GM13976 (cell line): ENCODE data around the gene LCE1D.

ENCODE experiments used
- DNase-seq: peaks from one replicate; pipeline ENCODE4 v3.0.0; 2012; ENCODE audit warnings: low spot score
- in situ Hi-C: fragments of 300-500 bp; cut with MboI; formaldehyde crosslinking; loops from one replicate; pipeline ENCODE4 v1.12.0; 2022; ENCODE audit warnings: low sequenced_read_pairs, mixed read lengths, inconsistent platforms; ENCODE audit not compliant: unreplicated experiment
- TF ChIP-seq, protein P1 (sequence below): IDR thresholded peaks from 2 replicates; pipeline ENCODE4 v1.5.1; 2012; ENCODE audit warnings: borderline replicate concordance, mild to moderate bottlenecking; ENCODE audit not compliant: insufficient read depth; ENCODE audit errors: extremely low read depth, missing control alignments, control extremely low read depth

The LCE1D gene

DNA sequence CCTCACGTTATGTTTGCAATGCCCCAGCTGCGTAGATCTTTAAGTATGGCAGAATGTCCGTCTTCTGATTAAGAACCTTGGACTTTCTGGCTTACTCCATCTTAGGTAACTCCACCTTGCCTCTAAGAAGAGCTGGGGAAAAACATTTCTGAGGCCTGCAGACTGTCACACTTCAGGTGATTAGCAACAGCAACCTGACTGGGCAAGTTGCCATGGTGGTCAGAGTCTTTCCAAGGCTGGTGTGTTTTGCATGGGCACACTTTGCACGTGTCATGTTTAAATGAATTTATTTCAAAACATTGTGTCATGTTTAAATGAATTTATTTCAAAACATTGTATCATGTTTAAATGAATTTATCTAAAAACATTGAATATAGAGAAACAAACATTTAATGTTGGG, 37.9 kb upstream of the LCE1D start:
- TF ChIP-seq, protein P1, sequence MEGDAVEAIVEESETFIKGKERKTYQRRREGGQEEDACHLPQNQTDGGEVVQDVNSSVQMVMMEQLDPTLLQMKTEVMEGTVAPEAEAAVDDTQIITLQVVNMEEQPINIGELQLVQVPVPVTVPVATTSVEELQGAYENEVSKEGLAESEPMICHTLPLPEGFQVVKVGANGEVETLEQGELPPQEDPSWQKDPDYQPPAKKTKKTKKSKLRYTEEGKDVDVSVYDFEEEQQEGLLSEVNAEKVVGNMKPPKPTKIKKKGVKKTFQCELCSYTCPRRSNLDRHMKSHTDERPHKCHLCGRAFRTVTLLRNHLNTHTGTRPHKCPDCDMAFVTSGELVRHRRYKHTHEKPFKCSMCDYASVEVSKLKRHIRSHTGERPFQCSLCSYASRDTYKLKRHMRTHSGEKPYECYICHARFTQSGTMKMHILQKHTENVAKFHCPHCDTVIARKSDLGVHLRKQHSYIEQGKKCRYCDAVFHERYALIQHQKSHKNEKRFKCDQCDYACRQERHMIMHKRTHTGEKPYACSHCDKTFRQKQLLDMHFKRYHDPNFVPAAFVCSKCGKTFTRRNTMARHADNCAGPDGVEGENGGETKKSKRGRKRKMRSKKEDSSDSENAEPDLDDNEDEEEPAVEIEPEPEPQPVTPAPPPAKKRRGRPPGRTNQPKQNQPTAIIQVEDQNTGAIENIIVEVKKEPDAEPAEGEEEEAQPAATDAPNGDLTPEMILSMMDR: no peak
- DNase-seq: no peak
- in situ Hi-C loops: no loop called here

- in situ Hi-C loops: no loop called here
- DNase-seq: no peak
- TF ChIP-seq, protein P1: no peak
These were observed 36.9 kb upstream of the LCE1D start for GRCh38 chr1:152759453-152760173.

GRCh38 chr1:152760551-152761190, 35.9 kb upstream of the LCE1D start:
- TF ChIP-seq, protein P1: no peak
- no peak for DNase-seq
- in situ Hi-C loops: no loop called here

DNA sequence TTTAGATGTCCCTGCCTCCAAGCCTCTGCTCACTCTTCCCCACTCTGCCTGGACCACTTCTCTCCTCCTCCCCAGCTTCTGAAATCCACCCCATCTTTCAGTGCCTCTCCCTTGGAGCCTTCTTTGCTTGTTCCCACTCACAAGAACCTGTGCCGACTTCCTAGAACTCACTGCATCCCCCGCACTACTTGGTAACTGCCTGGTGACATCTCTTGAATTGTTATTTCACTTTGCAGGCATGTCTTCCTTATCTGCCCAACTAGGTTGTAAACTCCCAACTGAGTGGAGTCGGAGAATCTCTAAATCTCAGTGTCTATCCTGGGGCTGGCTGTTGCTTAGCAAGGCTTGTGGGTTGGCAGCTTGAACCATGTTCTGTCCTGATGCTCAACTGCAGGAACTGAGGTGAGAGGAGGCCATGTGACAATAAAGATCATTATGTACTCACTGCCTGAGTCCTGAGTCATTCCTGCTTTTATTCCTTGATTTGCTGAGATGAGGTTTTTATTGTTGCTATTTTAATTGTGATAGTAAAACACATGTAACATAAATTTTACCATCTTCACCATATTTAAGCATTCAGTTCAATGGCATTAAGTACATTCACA, 34.8 kb upstream of the LCE1D start:
- no peak for DNase-seq
- TF ChIP-seq, protein P1: no peak
- in situ Hi-C loops: no loop called here

DNA sequence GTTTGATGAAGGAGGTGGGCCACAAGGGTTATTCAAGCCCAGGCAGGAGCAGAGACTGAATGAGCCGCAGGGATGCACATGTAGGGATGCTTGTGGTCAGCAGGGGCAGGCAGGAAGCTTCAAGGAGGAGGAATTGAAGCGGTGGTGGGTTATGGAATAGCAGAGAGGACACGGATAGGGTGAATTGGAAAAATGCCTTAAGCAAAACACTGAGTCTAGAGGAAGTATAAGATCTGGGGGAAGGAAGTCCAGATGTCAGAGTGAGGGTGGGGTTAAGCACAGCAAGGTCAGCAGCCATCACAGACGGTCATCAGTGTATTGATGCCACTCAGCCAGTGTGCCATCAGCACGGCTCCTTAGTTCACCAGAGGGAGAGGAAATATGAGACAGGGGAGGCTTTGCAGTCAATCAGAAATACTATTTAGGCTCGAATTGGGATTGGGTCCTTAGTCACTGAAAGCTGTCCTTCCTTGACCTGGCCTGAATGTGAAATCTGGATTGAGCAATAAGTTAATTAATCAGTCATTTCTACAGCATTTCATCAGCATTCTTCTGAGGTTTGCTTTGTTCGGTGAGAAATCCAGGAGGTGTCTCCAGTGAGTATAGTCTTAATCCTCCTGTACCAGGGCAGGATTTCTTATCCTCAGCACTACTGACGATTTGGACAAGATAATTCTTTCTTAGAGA, 27.5 kb upstream of the LCE1D start:
- TF ChIP-seq, protein P1: no peak
- in situ Hi-C loops: no loop called here

DNA sequence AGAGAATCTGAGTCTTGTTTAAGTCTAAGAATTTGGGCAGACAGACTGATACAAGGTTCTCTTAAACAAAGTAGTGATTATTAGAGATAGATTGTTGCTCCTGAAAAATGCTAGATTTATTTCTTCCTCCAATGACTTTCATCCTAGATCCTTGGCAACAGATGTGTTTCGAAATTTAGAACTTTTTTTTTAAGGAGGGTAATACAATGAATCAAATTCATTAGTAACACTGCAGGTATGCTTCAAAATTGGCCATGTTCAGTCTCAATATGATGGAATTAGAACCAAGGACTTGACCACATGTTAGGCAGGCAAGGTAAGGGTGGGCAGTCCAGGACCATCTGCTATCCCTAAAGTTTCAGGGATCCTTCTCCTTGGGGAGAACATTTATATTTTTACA, 26.1 kb upstream of the LCE1D start:
- in situ Hi-C loops: no loop called here
- TF ChIP-seq, protein P1: no peak
- DNase-seq: no peak

More for the DNA sequence above, 27.5 kb upstream of the LCE1D start:
- no peak for DNase-seq
